Chondrocyte (in vitro differentiated cells): ENCODE results near the gene USP4. TPM values are rescaled to one million over a fixed set of nuclear protein-coding genes. Genes with fewer than 3 reads are reported as not detected.
"Not testable (repeated sequence)": the region's sequence is repeated elsewhere in the genome, so short reads cannot be mapped to it uniquely, and the experiment has no call there.

ENCODE experiments used
- DNase-seq: peaks from one replicate; pipeline ENCODE4 v3.0.0; 2021; ENCODE audit warnings: mixed read lengths, low spot score
- H3K27ac Mint-ChIP-seq: one replicate; pipeline ENCODE4 v1.8.0; 2021; ENCODE audit warnings: mild to moderate bottlenecking, moderate library complexity, mixed read lengths; ENCODE audit not compliant: unreplicated experiment
- H3K27me3 Mint-ChIP-seq: 2 replicates; pipeline ENCODE4 v1.8.0; 2021; ENCODE audit warnings: low read depth, mixed read lengths
- H3K36me3 Mint-ChIP-seq: 2 replicates; pipeline ENCODE4 v1.8.0; 2021; ENCODE audit warnings: low read depth, mixed read lengths
- H3K4me1 Mint-ChIP-seq: 2 replicates; pipeline ENCODE4 v1.8.0; 2021; ENCODE audit warnings: low read depth, mild to moderate bottlenecking, mixed read lengths
- H3K4me3 Mint-ChIP-seq: one replicate; pipeline ENCODE4 v1.8.0; 2021; ENCODE audit warnings: mild to moderate bottlenecking, moderate library complexity, mixed read lengths; ENCODE audit not compliant: unreplicated experiment
- H3K9me3 Mint-ChIP-seq: 2 replicates; pipeline ENCODE4 v1.8.0; 2021; ENCODE audit warnings: low read depth, mixed read lengths
- CTCF ChIP-seq: fragments of 200-600 bp; sonication (generic); IDR thresholded peaks from 2 replicates; pipeline ENCODE4 v1.5.0; 2021; ENCODE audit warnings: antibody characterized with exemption, mild to moderate bottlenecking, moderate library complexity
- total RNA-seq: library from RNA; stranded (reverse); gene quantifications from 3 replicates; pipeline ENCODE4 v1.2.1, GENCODE V29; 2021

Gene USP4
- total RNA-seq, 1 donor from 2014 or later: 31.9 TPM

DNA sequence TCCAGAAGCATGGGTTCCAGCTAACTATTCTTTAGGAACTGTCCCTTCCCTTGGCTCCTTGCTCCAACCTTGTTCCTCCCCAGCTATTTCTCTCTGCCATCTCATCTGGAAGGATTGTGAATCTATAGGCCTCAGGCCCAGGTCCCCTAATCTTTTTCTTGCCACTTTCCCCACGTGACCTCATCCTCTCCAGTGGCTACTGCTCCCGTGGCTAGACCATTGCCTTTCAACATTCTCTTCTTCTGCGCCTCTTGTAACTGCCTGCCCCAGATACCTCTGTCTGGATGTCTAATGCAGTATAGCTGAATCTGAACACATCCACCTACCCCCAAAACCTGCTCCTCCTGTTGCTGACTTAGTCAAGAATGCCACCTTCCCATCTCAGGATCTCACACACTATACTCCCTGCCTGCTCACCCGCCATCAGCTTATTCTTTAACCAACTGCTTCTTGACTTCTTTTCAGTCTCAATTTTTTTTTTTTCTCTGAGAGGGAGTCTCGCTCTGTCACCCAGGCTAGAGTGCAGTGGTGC, 13.1 kb upstream of the USP4 start:
- TF ChIP-seq CTCF: no peak
- no peaks in the 10 kb centered on the region for H3K9me3 Mint-ChIP-seq
- peaks cover 37% of the 10 kb centered on the region for H3K4me1 Mint-ChIP-seq
- no peaks in the 10 kb centered on the region for H3K27me3 Mint-ChIP-seq
- H3K27ac Mint-ChIP-seq: peak overlapping the region; percentile 87
- H3K36me3 Mint-ChIP-seq: peaks cover 10% of the 10 kb centered on the region
- no peak for DNase-seq
- no peak overlapping the region for H3K4me3 Mint-ChIP-seq

DNA sequence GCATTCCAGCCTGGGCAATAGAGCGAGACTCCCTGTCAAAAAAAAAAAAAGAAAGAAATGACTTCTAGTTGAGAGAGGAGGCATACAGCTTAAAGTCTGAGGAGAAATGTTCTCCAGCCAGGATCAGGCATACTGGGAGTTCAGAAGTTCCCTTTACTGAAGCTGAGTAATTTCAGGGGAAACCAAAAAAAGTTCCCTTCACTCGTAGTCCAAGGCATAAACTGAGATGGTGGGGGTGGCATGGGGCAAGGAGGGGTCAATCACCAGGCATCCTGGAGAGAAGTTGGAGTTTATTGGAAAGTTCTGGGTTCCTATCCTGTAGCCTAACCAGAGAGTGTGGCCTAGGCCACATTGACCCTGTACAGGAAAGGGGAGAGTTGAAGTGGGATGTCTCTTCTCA, 12.4 kb upstream of the USP4 start:
- Mint-ChIP-seq H3K27ac (peak overlapping the region; percentile 87), H3K27me3 (no peaks in the 10 kb centered on the region), H3K4me3 (no peak overlapping the region), H3K36me3 (peaks cover 8% of the 10 kb centered on the region), H3K4me1 (peaks cover 35% of the 10 kb centered on the region), H3K9me3 (no peaks in the 10 kb centered on the region)
- no peak for TF ChIP-seq CTCF
- DNase-seq: no peak

GRCh38 chr3:49351521-49352011, 11.7 kb upstream of the USP4 start:
- DNase-seq: no peak
- Mint-ChIP-seq H3K27ac (peak overlapping the region; percentile 87), H3K4me3 (no peak overlapping the region)

GRCh38 chr3:49349348-49350114, 9.7 kb upstream of the USP4 start:
- DNase-seq: no peak
- no peaks in the 10 kb centered on the region for H3K27me3 Mint-ChIP-seq
- peaks cover 2% of the 10 kb centered on the region for H3K36me3 Mint-ChIP-seq
- peaks cover 36% of the 10 kb centered on the region for H3K4me1 Mint-ChIP-seq
- no peak for TF ChIP-seq CTCF
- no peak overlapping the region for H3K27ac Mint-ChIP-seq
- H3K9me3 Mint-ChIP-seq: no peaks in the 10 kb centered on the region
- H3K4me3 Mint-ChIP-seq: no peak overlapping the region

More at GRCh38 chr3:49351521-49352011, 11.7 kb upstream of the USP4 start:
- peaks cover 36% of the 10 kb centered on the region for H3K4me1 Mint-ChIP-seq
- no peaks in the 10 kb centered on the region for H3K27me3 Mint-ChIP-seq
- H3K36me3 Mint-ChIP-seq: peaks cover 8% of the 10 kb centered on the region
- no peak for TF ChIP-seq CTCF
- no peaks in the 10 kb centered on the region for H3K9me3 Mint-ChIP-seq

DNA sequence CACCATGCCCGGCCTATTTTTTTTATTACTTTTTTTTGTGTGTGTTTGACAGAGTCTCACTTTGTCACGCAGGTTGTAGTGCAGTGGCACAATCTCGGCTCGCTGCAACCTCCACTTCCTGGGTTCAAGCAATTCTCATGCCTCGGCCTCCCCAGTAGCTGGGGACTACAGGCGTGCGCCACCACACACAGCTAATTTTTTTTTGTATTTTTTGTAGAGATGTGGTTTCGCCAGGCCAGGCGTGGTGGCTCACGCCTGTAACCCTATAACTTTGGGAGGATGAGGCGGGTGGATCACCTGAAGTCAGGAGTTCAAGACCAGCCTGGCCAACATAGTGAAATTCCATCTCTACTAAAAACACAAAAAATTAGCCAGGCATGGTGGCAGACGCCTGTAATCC, 8.5 kb upstream of the USP4 start:
- H3K27me3 Mint-ChIP-seq, H3K4me3 Mint-ChIP-seq, H3K27ac Mint-ChIP-seq, H3K36me3 Mint-ChIP-seq, DNase-seq, H3K9me3 Mint-ChIP-seq: not testable (repeated sequence)
- peaks cover 36% of the 10 kb centered on the region for H3K4me1 Mint-ChIP-seq
